ENCODE results near the gene GPR132.

GRCh38 chr14:105080161-105080560 lies 14.9 kb upstream of the GPR132 start:
- TF ChIP-seq ZBTB7A (IDR thresholded peaks at IDR 0.05; ENCODE audit: low read depth) (no peak), RAD21 (IDR thresholded peaks at IDR 0.05; ENCODE audit: low read depth) (no peak), CREB1 (IDR thresholded peaks at IDR 0.05; ENCODE audit: low read depth) (no peak), NFIC (IDR thresholded peaks at IDR 0.05) (no peak), MAX (IDR thresholded peaks at IDR 0.05) (no peak; the same call in 1 of the 2 replicates), EP300 (IDR thresholded peaks at IDR 0.05; ENCODE audit: borderline replicate concordance) (no peak), CEBPB (IDR thresholded peaks at IDR 0.05) (no peak), REST (IDR thresholded peaks at IDR 0.05; ENCODE audit: low read depth) (no peak)
- TF ChIP-seq, protein P1, sequence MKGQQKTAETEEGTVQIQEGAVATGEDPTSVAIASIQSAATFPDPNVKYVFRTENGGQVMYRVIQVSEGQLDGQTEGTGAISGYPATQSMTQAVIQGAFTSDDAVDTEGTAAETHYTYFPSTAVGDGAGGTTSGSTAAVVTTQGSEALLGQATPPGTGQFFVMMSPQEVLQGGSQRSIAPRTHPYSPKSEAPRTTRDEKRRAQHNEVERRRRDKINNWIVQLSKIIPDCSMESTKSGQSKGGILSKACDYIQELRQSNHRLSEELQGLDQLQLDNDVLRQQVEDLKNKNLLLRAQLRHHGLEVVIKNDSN (IDR thresholded peaks at IDR 0.05): no peak
